H1 (cell line): ENCODE results near the gene SATB2. TPM values are rescaled to one million over a fixed set of nuclear protein-coding genes. Genes with fewer than 3 reads are reported as not detected.

Experiments
- CHD7 ChIP-seq: fragments of 300-600 bp; sonication (generic); IDR thresholded peaks from 2 replicates; pipeline ENCODE4 v1.7.1; 2012; ENCODE audit warnings: low read length, moderate library complexity, mild to moderate bottlenecking, inconsistent platforms; ENCODE audit not compliant: insufficient replicate concordance
- CTCF ChIP-seq, 3 experiments: IDR thresholded peaks; 1 replicate in 2 of 3; 2 replicates in 1 of 3; pipeline versions ENCODE4 v1.5.1 to v1.6.1; 2011; ENCODE audit warnings: low read length in 3 of 3, mild to moderate bottlenecking in 3 of 3, inconsistent platforms in 2 of 3, low read depth in 1 of 3, moderate library complexity in 1 of 3; ENCODE audit not compliant: insufficient read depth in 1 of 3; ENCODE audit errors: control extremely low read depth in 1 of 3
- MAX ChIP-seq: IDR thresholded peaks from 2 replicates; pipeline ENCODE4 v1.6.1; 2012; ENCODE audit warnings: inconsistent platforms
- NRF1 ChIP-seq: IDR thresholded peaks from 2 replicates; pipeline ENCODE4 v1.6.1; 2011; ENCODE audit warnings: mild to moderate bottlenecking, low read depth, low read length, improper control_type of control experiment
- RAD21 ChIP-seq, 2 experiments: IDR thresholded peaks in 1 of 2; conservative IDR thresholded peaks in 1 of 2; 2 replicates each; pipeline ENCODE4 v1.6.1; 2011; ENCODE audit warnings: low read depth in 2 of 2, low read length in 2 of 2, improper control_type of control experiment in 1 of 2, inconsistent platforms in 1 of 2, mild to moderate bottlenecking in 1 of 2, moderate library complexity in 1 of 2
- SIRT6 ChIP-seq: IDR thresholded peaks from one replicate; pipeline ENCODE4 v1.7.1; 2012; ENCODE audit warnings: low read length, inconsistent platforms
- YY1 ChIP-seq: IDR thresholded peaks from 2 replicates; pipeline ENCODE4 v1.6.1; 2011; ENCODE audit warnings: low read depth, mild to moderate bottlenecking, low read length
- polyA plus RNA-seq, 7 experiments: library from polyadenylated mRNA; depleted of rRNA in 3 of 7; stranded (reverse) in 5 of 7; unstranded in 2 of 7; fragments of >200 nt in 5 of 7; fragments of 200-250 nt in 2 of 7; gene quantifications; 1 replicate in 5 of 7; 2 replicates in 1 of 7; 4 replicates in 1 of 7; pipeline versions ENCODE4 v1.2.1 to v1.2.3, GENCODE V29; 2011 to 2013; ENCODE audit warnings: missing spikeins in 2 of 7, mixed read lengths in 2 of 7
- total RNA-seq: library from RNA; stranded (reverse); fragmentation: NEBNext Ultra II Directional; extraction: Animal tissue kit (Norgen Biotek cat#: 25700); gene quantifications from 2 replicates; pipeline ENCODE4 v1.2.1, GENCODE V29; 2021

The SATB2 gene
- total and polyA plus RNA-seq, 2 of the 8 experiments (the other 6 are each of a cell fraction or from before 2014, with no cell fraction given): 1.3 to 5.7 TPM

GRCh38 chr2:199488772-199489400 lies 31.1 kb upstream of the SATB2 start (continued):
- TF ChIP-seq CHD7 (peak; percentile 27), MAX (peak; percentile 50; the same call in 1 of the 2 replicates), YY1 (0 out of 2 replicates have a peak, but pooled peaks have one; percentile 32), CTCF (IDR thresholded peaks at IDR 0.05; ENCODE audit: control extremely low read depth in 1 of 3, insufficient read depth in 1 of 3, low read depth in 1 of 3, low read length in 3 of 3) (peak; percentile 75 to 88 (median 85)), SIRT6 (no peak), NRF1 (no peak), RAD21 (IDR thresholded peaks at IDR 0.05 in 1 of 2, conservative IDR thresholded peaks at IDR 0.05 in 1 of 2; ENCODE audit: low read depth in 2 of 2, low read length in 2 of 2) (peak; percentile 73 to 82)
- TF ChIP-seq, all 59 proteins: peak for 5
